Parathyroid adenoma (tissue), 2 donors: ENCODE data around the gene MAPK8IP1.

Experiments
- H2AFZ ChIP-seq: fragments of 300-600 bp; sonication (generic); one replicate; pipeline ENCODE4 v1.7.0; 2017; ENCODE audit warnings: antibody characterized with exemption, mild to moderate bottlenecking
- H3K27ac ChIP-seq: fragments of 300-600 bp; sonication (generic); one replicate; pipeline ENCODE4 v1.7.0; 2017
- H3K27me3 ChIP-seq: fragments of 300-600 bp; sonication (generic); one replicate; pipeline ENCODE4 v1.7.0; 2017; ENCODE audit warnings: low read length; ENCODE audit not compliant: control insufficient read depth, insufficient read depth
- H3K36me3 ChIP-seq: fragments of 300-600 bp; sonication (generic); one replicate; pipeline ENCODE4 v1.7.0; 2017; ENCODE audit warnings: low read length; ENCODE audit not compliant: control insufficient read depth, insufficient read depth
- H3K4me1 ChIP-seq: fragments of 300-600 bp; sonication (generic); one replicate; pipeline ENCODE4 v1.7.0; 2017; ENCODE audit warnings: control low read depth
- H3K4me2 ChIP-seq: fragments of 300-600 bp; sonication (generic); one replicate; pipeline ENCODE4 v1.7.0; 2017; ENCODE audit warnings: low read length
- H3K4me3 ChIP-seq: fragments of 300-600 bp; sonication (generic); one replicate; pipeline ENCODE4 v1.7.0; 2017; ENCODE audit warnings: low read depth, low read length
- H3K79me2 ChIP-seq: fragments of 300-600 bp; sonication (generic); one replicate; pipeline ENCODE4 v1.7.0; 2017; ENCODE audit warnings: control low read depth
- H3K9ac ChIP-seq: fragments of 300-600 bp; sonication (generic); one replicate; pipeline ENCODE4 v1.7.0; 2017; ENCODE audit warnings: mild to moderate bottlenecking
- H3K9me3 ChIP-seq: fragments of 300-600 bp; sonication (generic); one replicate; pipeline ENCODE4 v1.7.0; 2017; ENCODE audit warnings: low read length; ENCODE audit not compliant: control insufficient read depth
- TF ChIP-seq, protein P1 (sequence below): fragments of 300-600 bp; sonication (generic); IDR thresholded peaks from one replicate; pipeline ENCODE4 v1.7.0; 2017; ENCODE audit warnings: antibody characterized with exemption, mild to moderate bottlenecking
- donor health status: primary hyperparathyroidism.

Gene MAPK8IP1

DNA sequence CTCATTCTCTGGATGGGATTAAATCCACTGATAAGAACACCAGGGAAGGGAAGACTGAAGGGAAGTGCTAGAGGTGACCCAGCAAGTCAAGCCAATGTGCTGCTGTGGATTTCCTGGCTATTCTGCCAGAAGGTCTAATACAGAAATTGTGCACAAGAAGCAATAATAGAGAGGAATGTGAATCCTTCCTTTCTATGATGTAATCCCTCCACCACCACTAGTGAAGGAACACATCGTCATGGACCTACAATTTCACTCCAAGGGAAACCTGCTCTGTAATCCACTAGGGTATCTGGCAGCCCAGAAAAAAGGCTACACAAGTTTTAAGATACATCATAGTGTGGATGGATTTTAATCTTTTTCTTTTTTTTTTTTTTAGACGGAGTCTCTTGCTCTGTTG, 54.4 kb downstream of the MAPK8IP1 start:
- Histone ChIP-seq H3K27me3 (no peaks in the 10 kb centered on the region), H3K36me3 (no peaks in the 10 kb centered on the region), H3K4me1 (peaks cover 2% of the 10 kb centered on the region), H3K9ac (no peak overlapping the region), H3K4me2 (no peak overlapping the region), H3K27ac (no peak overlapping the region), H3K9me3 (no peaks in the 10 kb centered on the region), H2AFZ (no peak overlapping the region), H3K79me2 (no peaks in the 10 kb centered on the region), H3K4me3 (no peak overlapping the region)
- TF ChIP-seq, protein P1, sequence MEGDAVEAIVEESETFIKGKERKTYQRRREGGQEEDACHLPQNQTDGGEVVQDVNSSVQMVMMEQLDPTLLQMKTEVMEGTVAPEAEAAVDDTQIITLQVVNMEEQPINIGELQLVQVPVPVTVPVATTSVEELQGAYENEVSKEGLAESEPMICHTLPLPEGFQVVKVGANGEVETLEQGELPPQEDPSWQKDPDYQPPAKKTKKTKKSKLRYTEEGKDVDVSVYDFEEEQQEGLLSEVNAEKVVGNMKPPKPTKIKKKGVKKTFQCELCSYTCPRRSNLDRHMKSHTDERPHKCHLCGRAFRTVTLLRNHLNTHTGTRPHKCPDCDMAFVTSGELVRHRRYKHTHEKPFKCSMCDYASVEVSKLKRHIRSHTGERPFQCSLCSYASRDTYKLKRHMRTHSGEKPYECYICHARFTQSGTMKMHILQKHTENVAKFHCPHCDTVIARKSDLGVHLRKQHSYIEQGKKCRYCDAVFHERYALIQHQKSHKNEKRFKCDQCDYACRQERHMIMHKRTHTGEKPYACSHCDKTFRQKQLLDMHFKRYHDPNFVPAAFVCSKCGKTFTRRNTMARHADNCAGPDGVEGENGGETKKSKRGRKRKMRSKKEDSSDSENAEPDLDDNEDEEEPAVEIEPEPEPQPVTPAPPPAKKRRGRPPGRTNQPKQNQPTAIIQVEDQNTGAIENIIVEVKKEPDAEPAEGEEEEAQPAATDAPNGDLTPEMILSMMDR = no peak

DNA sequence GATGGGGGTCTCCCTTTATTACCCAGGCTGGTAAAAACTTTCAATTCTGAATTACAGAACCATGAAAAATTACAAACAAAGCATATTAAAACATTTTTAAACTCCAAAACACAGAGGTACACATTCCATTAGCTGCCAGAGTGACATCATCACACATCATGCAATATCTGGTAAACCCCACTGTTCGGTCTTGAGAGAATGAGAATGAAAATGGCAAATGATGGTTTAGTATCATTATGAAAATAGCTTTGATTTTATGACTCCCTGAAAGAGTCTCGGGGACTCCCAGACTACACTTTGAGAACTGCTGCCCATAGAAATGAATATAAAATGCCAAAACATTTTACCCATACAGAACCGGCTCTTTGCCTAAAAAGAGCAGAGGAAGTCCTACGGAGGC, 55.8 kb downstream of the MAPK8IP1 start:
- H3K4me2 ChIP-seq = no peak overlapping the region
- no peaks in the 10 kb centered on the region for H3K36me3 ChIP-seq
- H3K27ac ChIP-seq = no peak overlapping the region
- H3K9ac ChIP-seq = no peak overlapping the region
- no peaks in the 10 kb centered on the region for H3K9me3 ChIP-seq
- no peaks in the 10 kb centered on the region for H3K27me3 ChIP-seq
- TF ChIP-seq, protein P1 = no peak
- no peaks in the 10 kb centered on the region for H3K4me1 ChIP-seq
- H3K79me2 ChIP-seq = no peaks in the 10 kb centered on the region
- no peak overlapping the region for H3K4me3 ChIP-seq
- H2AFZ ChIP-seq = no peak overlapping the region

DNA sequence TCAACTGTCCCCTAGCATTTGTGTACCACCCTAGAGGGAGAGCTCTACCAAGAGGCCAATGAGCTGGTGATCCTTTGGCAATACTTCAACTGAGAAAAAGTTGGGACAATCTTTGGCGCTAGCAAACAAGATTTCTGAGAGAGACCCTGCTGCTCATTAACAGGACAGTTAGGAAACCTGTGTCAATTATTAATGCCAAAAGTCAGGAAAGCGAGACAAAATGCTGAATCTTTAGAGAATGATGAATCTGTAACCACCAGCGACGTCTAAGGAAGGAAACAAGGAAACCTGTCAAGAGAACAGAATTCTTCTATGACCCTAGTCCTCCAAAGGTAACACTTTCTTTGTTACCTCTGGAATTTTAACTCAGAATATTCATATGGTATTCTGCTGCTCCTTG, 56.9 kb downstream of the MAPK8IP1 start:
- Histone ChIP-seq H3K9me3 (no peaks in the 10 kb centered on the region), H3K36me3 (no peaks in the 10 kb centered on the region), H3K9ac (no peak overlapping the region), H3K27me3 (no peaks in the 10 kb centered on the region), H3K79me2 (no peaks in the 10 kb centered on the region), H2AFZ (no peak overlapping the region), H3K4me3 (no peak overlapping the region), H3K27ac (no peak overlapping the region), H3K4me2 (no peak overlapping the region), H3K4me1 (no peaks in the 10 kb centered on the region)
- TF ChIP-seq, protein P1 = no peak

DNA sequence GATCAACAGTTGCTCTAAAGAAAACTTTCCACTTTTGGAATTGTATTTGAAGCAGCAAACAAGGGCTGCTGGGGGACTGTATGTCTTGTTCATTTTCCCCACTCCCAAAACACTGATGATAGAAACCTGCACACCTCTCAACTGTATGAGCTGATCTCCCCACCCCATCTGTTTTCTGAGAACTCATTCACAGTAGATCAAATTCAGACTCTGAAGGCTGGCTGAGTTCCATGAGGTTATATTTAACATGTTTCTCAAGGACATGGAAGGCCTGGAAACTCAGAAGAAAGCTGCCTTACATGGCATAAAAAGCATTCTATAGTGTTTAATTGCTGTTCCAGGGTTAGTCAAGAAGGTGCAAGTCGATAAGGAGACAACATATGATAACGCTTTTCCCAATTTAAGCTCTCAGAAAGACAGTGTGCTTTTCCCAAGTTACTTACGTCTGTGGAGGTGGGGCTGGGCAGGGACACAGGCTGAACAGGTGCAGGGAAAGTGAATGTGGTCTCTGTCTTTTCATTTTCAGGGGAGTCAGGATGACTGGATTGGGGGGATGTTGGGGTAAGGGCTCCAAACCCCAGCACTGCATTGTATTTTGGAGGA, 60.0 kb downstream of the MAPK8IP1 start:
- no peaks in the 10 kb centered on the region for H3K9me3 ChIP-seq
- H3K27me3 ChIP-seq = no peaks in the 10 kb centered on the region
- H3K4me3 ChIP-seq = no peak overlapping the region
- no peak overlapping the region for H3K4me2 ChIP-seq
- TF ChIP-seq, protein P1 = no peak
- H3K4me1 ChIP-seq = no peaks in the 10 kb centered on the region
- H3K9ac ChIP-seq = no peak overlapping the region
- H3K79me2 ChIP-seq = no peaks in the 10 kb centered on the region
- no peaks in the 10 kb centered on the region for H3K36me3 ChIP-seq
- H2AFZ ChIP-seq = no peak overlapping the region
- H3K27ac ChIP-seq = no peak overlapping the region

DNA sequence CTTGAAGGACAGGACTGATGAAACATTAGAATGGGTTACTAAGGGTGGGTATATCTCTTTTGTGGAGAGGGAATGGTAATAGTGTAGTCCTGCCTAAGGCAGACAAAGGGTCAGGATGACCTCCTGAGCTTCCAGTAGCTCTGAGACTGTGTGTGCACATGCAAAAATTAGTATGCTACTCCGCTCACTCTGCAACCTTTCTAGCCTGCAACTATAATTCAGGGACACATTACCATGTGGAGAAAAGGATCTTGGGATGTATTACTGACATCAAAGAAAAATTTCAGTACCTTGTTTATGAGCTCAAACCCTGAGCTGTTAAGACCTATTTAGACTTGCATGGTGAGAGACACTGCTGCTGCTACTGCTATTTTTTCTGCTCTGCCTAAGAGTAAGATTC, 62.4 kb downstream of the MAPK8IP1 start:
- H3K79me2 ChIP-seq = no peaks in the 10 kb centered on the region
- H3K36me3 ChIP-seq = no peaks in the 10 kb centered on the region
- TF ChIP-seq, protein P1 = no peak
- no peaks in the 10 kb centered on the region for H3K9me3 ChIP-seq
- H3K4me3 ChIP-seq = no peak overlapping the region
- H3K4me2 ChIP-seq = no peak overlapping the region
- no peak overlapping the region for H2AFZ ChIP-seq
- H3K27ac ChIP-seq = no peak overlapping the region
- H3K4me1 ChIP-seq = no peaks in the 10 kb centered on the region
- H3K27me3 ChIP-seq = no peaks in the 10 kb centered on the region
- H3K9ac ChIP-seq = no peak overlapping the region
